Sigmoid colon (tissue), 4 donors: ENCODE data around the gene NFATC1.

Experiments
- CTCF ChIP-seq, 4 experiments: fragments of 450-650 bp in 3 of 4; fragments of 200-600 bp in 1 of 4; IDR thresholded peaks; one replicate each; pipeline ENCODE4 v1.5.1; 2016 to 2019; ENCODE audit warnings: antibody characterized with exemption in 4 of 4, mild to moderate bottlenecking in 3 of 4, moderate library complexity in 2 of 4
- EP300 ChIP-seq, 4 donors: sonication (generic); formaldehyde crosslinking; IDR thresholded peaks; one replicate each; pipeline ENCODE4 v1.6.1; 2017; ENCODE audit warnings: antibody characterized with exemption in 4 of 4
- POLR2AphosphoS5 ChIP-seq, 4 donors: sonication (generic); formaldehyde crosslinking; IDR thresholded peaks; one replicate each; pipeline ENCODE4 v1.6.1; 2017; ENCODE audit warnings: antibody characterized with exemption in 4 of 4

- TF ChIP-seq CTCF (IDR thresholded peaks at IDR 0.05) (no peak), POLR2AphosphoS5 (IDR thresholded peaks at IDR 0.05) (no peak), EP300 (IDR thresholded peaks at IDR 0.05) (no peak)
These were observed 80.5 kb downstream of the NFATC1 start for GRCh38 chr18:79476031-79476917.
